ENCODE results near the gene ZNF445. TPM values are rescaled to one million over a fixed set of nuclear protein-coding genes. Genes with fewer than 3 reads are reported as not detected.
"Not testable (repeated sequence)": the region's sequence is repeated elsewhere in the genome, so short reads cannot be mapped to it uniquely, and the experiment has no call there.

ZNF445 gene
- total RNA-seq, 2 donors from 2014 or later, result 11.5 to 14.6 TPM

GRCh38 chr3:44411031-44411645 is 66.3 kb downstream of the ZNF445 start:
- intact Hi-C loops (cut with DNase I), result no loop called here
- H3K4me3 ChIP-seq, result no peak overlapping the region
- no peak overlapping the region for H3K9ac ChIP-seq (ENCODE audit: low read depth in 2 of 2, low read length in 2 of 2)
- no peaks in the 10 kb centered on the region for H3K4me1 ChIP-seq
- no peaks in the 10 kb centered on the region for H3K27me3 ChIP-seq
- no peak for DNase-seq
- no peaks in the 10 kb centered on the region for H3K36me3 ChIP-seq
- H3K27ac ChIP-seq, result no peak overlapping the region
- no peak for TF ChIP-seq CTCF (IDR thresholded peaks at IDR 0.05)
- no peaks in the 10 kb centered on the region for H3K9me3 ChIP-seq

GRCh38 chr3:44409640-44410410 is 67.6 kb downstream of the ZNF445 start:
- no peak for TF ChIP-seq CTCF (IDR thresholded peaks at IDR 0.05)
- H3K4me3 ChIP-seq, result no peak overlapping the region
- no peak overlapping the region for H3K27ac ChIP-seq
- no peaks in the 10 kb centered on the region for H3K36me3 ChIP-seq
- intact Hi-C loops (cut with DNase I), result no loop called here
- DNase-seq, result no peak
- no peak overlapping the region for H3K9ac ChIP-seq (ENCODE audit: low read depth in 2 of 2, low read length in 2 of 2)
- no peaks in the 10 kb centered on the region for H3K9me3 ChIP-seq
- no peaks in the 10 kb centered on the region for H3K27me3 ChIP-seq
- H3K4me1 ChIP-seq, result no peaks in the 10 kb centered on the region

- TF ChIP-seq CTCF (IDR thresholded peaks at IDR 0.05), result no peak
- Histone ChIP-seq H3K27ac (no peak overlapping the region), H3K4me1 (no peaks in the 10 kb centered on the region), H3K9me3 (no peaks in the 10 kb centered on the region), H3K9ac (ENCODE audit: low read depth in 2 of 2, low read length in 2 of 2) (no peak overlapping the region), H3K27me3 (no peaks in the 10 kb centered on the region), H3K36me3 (no peaks in the 10 kb centered on the region), H3K4me3 (no peak overlapping the region)
- intact Hi-C loops (cut with DNase I), result no loop called here
- DNase-seq, result no peak
Measured at GRCh38 chr3:44402548-44402947, 74.9 kb downstream of the ZNF445 start.

- intact Hi-C loops (cut with DNase I), result no loop called here
- Histone ChIP-seq H3K9ac (ENCODE audit: low read depth in 2 of 2, low read length in 2 of 2) (no peak overlapping the region), H3K9me3 (no peaks in the 10 kb centered on the region), H3K27me3 (no peaks in the 10 kb centered on the region), H3K4me3 (no peak overlapping the region), H3K4me1 (no peaks in the 10 kb centered on the region), H3K36me3 (no peaks in the 10 kb centered on the region), H3K27ac (no peak overlapping the region)
- TF ChIP-seq CTCF (IDR thresholded peaks at IDR 0.05), result no peak
- no peak for DNase-seq
Measured at GRCh38 chr3:44400771-44401170, 76.7 kb downstream of the ZNF445 start.

- H3K4me1 ChIP-seq, result no peaks in the 10 kb centered on the region
- DNase-seq, result no peak
- H3K36me3 ChIP-seq, result no peaks in the 10 kb centered on the region
- H3K4me3 ChIP-seq, result no peak overlapping the region
- H3K27me3 ChIP-seq, result no peaks in the 10 kb centered on the region
- intact Hi-C loops (cut with DNase I), result no loop called here
- H3K9ac ChIP-seq (ENCODE audit: low read depth in 2 of 2, low read length in 2 of 2), result no peak overlapping the region
- TF ChIP-seq CTCF (IDR thresholded peaks at IDR 0.05), result no peak
- no peaks in the 10 kb centered on the region for H3K9me3 ChIP-seq
- H3K27ac ChIP-seq, result no peak overlapping the region
Measured at GRCh38 chr3:44398853-44399252, 78.6 kb downstream of the ZNF445 start.

GRCh38 chr3:44398271-44398670 is 79.2 kb downstream of the ZNF445 start:
- H3K4me1 ChIP-seq; intact Hi-C loops (cut with DNase I); DNase-seq; H3K36me3 ChIP-seq; H3K4me3 ChIP-seq; H3K27me3 ChIP-seq; H3K27ac ChIP-seq; H3K9ac ChIP-seq (ENCODE audit: low read depth in 2 of 2, low read length in 2 of 2); H3K9me3 ChIP-seq: not testable (repeated sequence)
